OCI-LY1 (cell line): ENCODE measurements around the gene SAC3D1.

ENCODE experiments used
- H2AFZ ChIP-seq: fragments of 200-600 bp; sonication (generic), shearing (Covaris generic); 2 replicates; pipeline ENCODE4 v1.6.0; 2014; ENCODE audit warnings: antibody characterized with exemption, mild to moderate bottlenecking, low read length
- H3F3A ChIP-seq: fragments of 200-600 bp; sonication (generic), shearing (Covaris generic); 2 replicates; pipeline ENCODE4 v1.6.0; 2014; ENCODE audit warnings: mild to moderate bottlenecking, antibody characterized with exemption, low read length, moderate library complexity; ENCODE audit not compliant: insufficient read depth
- H3K27ac ChIP-seq: fragments of 200-600 bp; sonication (generic); 2 replicates; pipeline ENCODE4 v1.5.1; 2014; ENCODE audit warnings: low read length, mixed run types, mild to moderate bottlenecking, low read depth; ENCODE audit not compliant: poor library complexity, severe bottlenecking
- H3K27me3 ChIP-seq: fragments of 200-600 bp; sonication (generic); 2 replicates; pipeline ENCODE4 v1.6.0; 2014; ENCODE audit warnings: antibody characterized with exemption, mild to moderate bottlenecking, low read length, moderate library complexity; ENCODE audit not compliant: insufficient read depth
- H3K36me3 ChIP-seq: fragments of 200-600 bp; sonication (generic); 2 replicates; pipeline ENCODE4 v1.6.1; 2014; ENCODE audit warnings: mild to moderate bottlenecking, antibody characterized with exemption, low read length, moderate library complexity, mixed read lengths; ENCODE audit not compliant: insufficient read depth
- H3K4me1 ChIP-seq: fragments of 200-600 bp; sonication (generic); 2 replicates; pipeline ENCODE4 v1.5.1; 2014; ENCODE audit warnings: mild to moderate bottlenecking, low read length, moderate library complexity; ENCODE audit not compliant: insufficient read depth, severe bottlenecking
- H3K4me2 ChIP-seq: fragments of 200-600 bp; sonication (generic), shearing (Covaris generic); 2 replicates; pipeline ENCODE4 v1.6.1; 2014; ENCODE audit warnings: low read length
- H3K4me3 ChIP-seq: fragments of 200-600 bp; sonication (generic); 2 replicates; pipeline ENCODE4 v1.5.1; 2014; ENCODE audit warnings: low read length, low read depth, mild to moderate bottlenecking, mixed read lengths; ENCODE audit not compliant: poor library complexity, severe bottlenecking
- H3K79me2 ChIP-seq: fragments of 200-600 bp; shearing (Covaris generic); 2 replicates; pipeline ENCODE4 v1.6.1; 2016; ENCODE audit warnings: mixed run types, low read length, mixed read lengths; ENCODE audit not compliant: insufficient read depth
- H3K9ac ChIP-seq: fragments of 200-600 bp; sonication (generic), shearing (Covaris generic); 2 replicates; pipeline ENCODE4 v1.6.1; 2014; ENCODE audit warnings: mild to moderate bottlenecking, low read length, mixed read lengths
- H3K9me2 ChIP-seq: fragments of 200-600 bp; sonication (generic), shearing (Covaris generic); 2 replicates; pipeline ENCODE4 v1.6.1; 2014; ENCODE audit warnings: low read depth, mild to moderate bottlenecking, low read length, mixed read lengths
- H3K9me3 ChIP-seq: fragments of 200-600 bp; shearing (Covaris generic); 2 replicates; pipeline ENCODE4 v1.6.1; 2014; ENCODE audit warnings: low read length, mixed read lengths
- H4K20me1 ChIP-seq: fragments of 200-600 bp; sonication (generic), shearing (Covaris generic); 2 replicates; pipeline ENCODE4 v1.6.0; 2016; ENCODE audit warnings: mild to moderate bottlenecking, low read length; ENCODE audit not compliant: insufficient read depth
- EZH2 ChIP-seq: fragments of 200-600 bp; sonication (generic), shearing (Covaris generic); IDR thresholded peaks from 2 replicates; pipeline ENCODE4 v1.8.0; 2017; ENCODE audit warnings: borderline replicate concordance, mixed run types, mild to moderate bottlenecking, antibody characterized with exemption, low read length, moderate library complexity, mixed read lengths
- TF ChIP-seq, protein P1 (sequence below): fragments of 200-600 bp; sonication (generic), shearing (Covaris generic); IDR thresholded peaks from 2 replicates; pipeline ENCODE4 v1.5.1; 2017; ENCODE audit warnings: mild to moderate bottlenecking, antibody characterized with exemption, low read length, moderate library complexity, mixed read lengths

Gene SAC3D1

GRCh38 chr11:65060913-65061408 is 20.0 kb downstream of the SAC3D1 start:
- Histone ChIP-seq H3K9me2 (no peaks in the 10 kb centered on the region), H3K4me1 (peaks cover 6% of the 10 kb centered on the region), H3K4me3 (no peak overlapping the region), H3K27ac (no peak overlapping the region), H3K4me2 (no peak overlapping the region), H3K36me3 (no peaks in the 10 kb centered on the region; the same call in 1 of the 2 replicates), H3K9ac (no peak overlapping the region), H4K20me1 (no peaks in the 10 kb centered on the region), H3F3A (no peaks in the 10 kb centered on the region), H2AFZ (no peak overlapping the region), H3K9me3 (no peaks in the 10 kb centered on the region), H3K79me2 (no peaks in the 10 kb centered on the region), H3K27me3 (no peaks in the 10 kb centered on the region)
- TF ChIP-seq, protein P1, sequence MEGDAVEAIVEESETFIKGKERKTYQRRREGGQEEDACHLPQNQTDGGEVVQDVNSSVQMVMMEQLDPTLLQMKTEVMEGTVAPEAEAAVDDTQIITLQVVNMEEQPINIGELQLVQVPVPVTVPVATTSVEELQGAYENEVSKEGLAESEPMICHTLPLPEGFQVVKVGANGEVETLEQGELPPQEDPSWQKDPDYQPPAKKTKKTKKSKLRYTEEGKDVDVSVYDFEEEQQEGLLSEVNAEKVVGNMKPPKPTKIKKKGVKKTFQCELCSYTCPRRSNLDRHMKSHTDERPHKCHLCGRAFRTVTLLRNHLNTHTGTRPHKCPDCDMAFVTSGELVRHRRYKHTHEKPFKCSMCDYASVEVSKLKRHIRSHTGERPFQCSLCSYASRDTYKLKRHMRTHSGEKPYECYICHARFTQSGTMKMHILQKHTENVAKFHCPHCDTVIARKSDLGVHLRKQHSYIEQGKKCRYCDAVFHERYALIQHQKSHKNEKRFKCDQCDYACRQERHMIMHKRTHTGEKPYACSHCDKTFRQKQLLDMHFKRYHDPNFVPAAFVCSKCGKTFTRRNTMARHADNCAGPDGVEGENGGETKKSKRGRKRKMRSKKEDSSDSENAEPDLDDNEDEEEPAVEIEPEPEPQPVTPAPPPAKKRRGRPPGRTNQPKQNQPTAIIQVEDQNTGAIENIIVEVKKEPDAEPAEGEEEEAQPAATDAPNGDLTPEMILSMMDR: peak; percentile 69
- no peak for TF ChIP-seq EZH2

- TF ChIP-seq, protein P1: no peak
- no peak for TF ChIP-seq EZH2
- H3K36me3 ChIP-seq: no peaks in the 10 kb centered on the region; the same call in 1 of the 2 replicates
Measured at GRCh38 chr11:65063532-65063931, 22.5 kb downstream of the SAC3D1 start.

GRCh38 chr11:65064847-65065240 is 23.8 kb downstream of the SAC3D1 start:
- TF ChIP-seq, protein P1: no peak
- TF ChIP-seq EZH2: no peak
- H3K4me1 ChIP-seq: peaks cover 6% of the 10 kb centered on the region
- H3K9me3 ChIP-seq: no peaks in the 10 kb centered on the region
- H3K9me2 ChIP-seq: no peaks in the 10 kb centered on the region
- H3K4me3 ChIP-seq: no peak overlapping the region
- no peak overlapping the region for H2AFZ ChIP-seq
- H3K79me2 ChIP-seq: no peaks in the 10 kb centered on the region
- H3K4me2 ChIP-seq: no peak overlapping the region
- no peaks in the 10 kb centered on the region for H4K20me1 ChIP-seq
- H3K36me3 ChIP-seq: no peaks in the 10 kb centered on the region; the same call in 1 of the 2 replicates
- H3F3A ChIP-seq: no peaks in the 10 kb centered on the region
- H3K27me3 ChIP-seq: no peaks in the 10 kb centered on the region
- no peak overlapping the region for H3K9ac ChIP-seq
- H3K27ac ChIP-seq: no peak overlapping the region

More at GRCh38 chr11:65063532-65063931, 22.5 kb downstream of the SAC3D1 start:
- Histone ChIP-seq H3K9me2 (no peaks in the 10 kb centered on the region), H4K20me1 (no peaks in the 10 kb centered on the region), H3K27ac (no peak overlapping the region), H3F3A (no peaks in the 10 kb centered on the region), H3K79me2 (no peaks in the 10 kb centered on the region), H3K9ac (no peak overlapping the region), H3K9me3 (no peaks in the 10 kb centered on the region), H3K4me3 (no peak overlapping the region), H2AFZ (no peak overlapping the region), H3K4me1 (peaks cover 6% of the 10 kb centered on the region), H3K27me3 (no peaks in the 10 kb centered on the region), H3K4me2 (no peak overlapping the region)
